Measurements from ENCODE around the gene OLFML2B.

The OLFML2B gene

GRCh38 chr1:162011337-162012012, 12.2 kb downstream of the OLFML2B start:
- intact Hi-C loops (cut with DNase I), result no loop called here
- DNase-seq, result no peak

GRCh38 chr1:162010175-162010506, 13.5 kb downstream of the OLFML2B start:
- intact Hi-C loops (cut with DNase I), result no loop called here
- no peak for DNase-seq

GRCh38 chr1:162009501-162010174, 14.0 kb downstream of the OLFML2B start:
- intact Hi-C loops (cut with DNase I), result no loop called here
- peak in 10 of 42 donors; percentile 35 to 75 (median 56) for DNase-seq

GRCh38 chr1:162008799-162009198, 14.9 kb downstream of the OLFML2B start:
- DNase-seq, result no peak
- intact Hi-C loops (cut with DNase I), result no loop called here

- DNase-seq, result no peak
- intact Hi-C loops (cut with DNase I), result no loop called here
Observed at GRCh38 chr1:162007466-162007865, 16.2 kb downstream of the OLFML2B start.

GRCh38 chr1:162006081-162006480, 17.6 kb downstream of the OLFML2B start:
- DNase-seq, result no peak
- intact Hi-C loops (cut with DNase I), result no loop called here

- DNase-seq, result no peak
- intact Hi-C loops (cut with DNase I), result no loop called here
Observed at GRCh38 chr1:162004441-162004950, 19.2 kb downstream of the OLFML2B start.

GRCh38 chr1:162003830-162004215, 19.8 kb downstream of the OLFML2B start:
- DNase-seq, result peak in 16 of 42 donors; percentile 16 to 59 (median 40)
- intact Hi-C loops (cut with DNase I), result no loop called here

- intact Hi-C loops (cut with DNase I), result no loop called here
- DNase-seq, result no peak
Observed at GRCh38 chr1:162003061-162003829, 20.4 kb downstream of the OLFML2B start.

- DNase-seq, result peak in 1 of 42 donors; percentile 13
- intact Hi-C loops (cut with DNase I), result no loop called here
Observed at GRCh38 chr1:162000053-162000420, 23.6 kb downstream of the OLFML2B start.

GRCh38 chr1:161999301-162000052, 24.2 kb downstream of the OLFML2B start:
- intact Hi-C loops (cut with DNase I), result no loop called here
- peak in 1 of 42 donors; percentile 37 for DNase-seq

GRCh38 chr1:161998811-161999210, 24.9 kb downstream of the OLFML2B start:
- intact Hi-C loops (cut with DNase I), result no loop called here
- peak in 1 of 42 donors; percentile 36 for DNase-seq

GRCh38 chr1:161997152-161997551, 26.5 kb downstream of the OLFML2B start:
- intact Hi-C loops (cut with DNase I), result no loop called here
- DNase-seq, result no peak

- peak; percentile 59 to 92 (median 78) for DNase-seq
- intact Hi-C loops (cut with DNase I), result no loop called here
Observed at GRCh38 chr1:161994175-161994668, 29.4 kb downstream of the OLFML2B start.

- DNase-seq, result peak in 1 of 42 donors; percentile 29
- intact Hi-C loops (cut with DNase I), result no loop called here
Observed at GRCh38 chr1:161993576-161993975, 30.1 kb downstream of the OLFML2B start.

- intact Hi-C loops (cut with DNase I), result no loop called here
- DNase-seq, result no peak
Observed at GRCh38 chr1:161989786-161990185, 33.9 kb downstream of the OLFML2B start.

- intact Hi-C loops (cut with DNase I), result no loop called here
- DNase-seq, result no peak
Observed at GRCh38 chr1:161989108-161989507, 34.6 kb downstream of the OLFML2B start.

GRCh38 chr1:161988413-161988812, 35.3 kb downstream of the OLFML2B start:
- no peak for DNase-seq
- intact Hi-C loops (cut with DNase I), result no loop called here

GRCh38 chr1:161987872-161988271, 35.8 kb downstream of the OLFML2B start:
- no peak for DNase-seq
- intact Hi-C loops (cut with DNase I), result no loop called here
